Fibroblast of skin of left biceps (primary cell): ENCODE measurements around the gene ADAM19.
A peak's percentile ranks its signal among the peaks of the same experiment; 100 is the strongest.

Experiments
- DNase-seq, 2 experiments: peaks; one replicate each; pipeline ENCODE4 v3.0.0-alpha.2; 2013; ENCODE audit warnings: low read depth in 2 of 2

The ADAM19 gene

DNA sequence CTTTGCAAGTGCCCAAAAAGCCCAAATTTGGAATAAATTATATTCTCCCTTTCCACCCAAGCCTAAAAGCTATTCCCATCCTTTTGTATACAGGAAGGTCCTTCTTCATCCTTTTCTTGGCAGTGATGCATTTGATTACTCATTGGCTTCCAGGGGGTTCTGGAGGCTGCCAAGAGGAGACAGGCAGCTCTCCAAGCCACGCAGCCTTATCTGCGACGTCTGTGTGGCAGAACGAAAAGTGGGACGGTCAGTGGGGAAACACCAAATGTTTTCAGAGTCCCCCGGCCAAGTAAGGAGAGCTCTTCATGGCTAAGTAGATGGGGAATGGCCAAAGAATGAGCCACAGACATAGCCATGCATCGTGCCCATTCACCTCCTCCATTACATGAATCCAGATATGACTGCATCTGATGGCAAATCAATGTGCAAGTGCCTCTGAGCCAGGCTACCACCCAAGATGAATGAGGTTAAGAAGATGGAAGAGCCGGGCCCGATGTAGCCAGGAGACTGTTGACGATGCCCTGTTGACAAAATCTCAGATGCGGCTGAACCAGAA, 12.1 kb downstream of the ADAM19 start:
- peak; percentile 82 to 85 for DNase-seq

DNA sequence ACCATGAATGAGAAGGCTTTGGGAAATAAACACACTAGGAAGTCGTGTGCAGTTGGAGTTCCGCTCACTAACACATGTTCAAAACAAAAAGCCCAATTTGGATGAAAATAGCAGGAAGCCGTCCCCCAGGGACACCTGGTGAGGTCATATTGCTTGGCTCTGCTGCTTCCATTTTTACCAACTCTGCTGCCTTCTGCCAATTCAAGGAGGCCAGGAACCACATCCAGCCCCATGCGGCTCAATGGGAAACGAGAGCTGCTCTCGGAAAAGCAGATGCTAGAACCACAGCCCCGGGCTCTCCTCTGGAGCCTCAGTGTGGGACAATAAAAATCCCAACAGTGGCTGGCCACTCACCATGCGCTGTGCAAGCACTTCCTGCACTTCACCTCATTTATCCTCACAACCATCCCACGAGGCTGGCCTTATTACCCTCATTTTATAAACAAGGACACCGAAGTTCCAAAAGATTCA, 13.4 kb downstream of the ADAM19 start:
- no peak for DNase-seq

DNA sequence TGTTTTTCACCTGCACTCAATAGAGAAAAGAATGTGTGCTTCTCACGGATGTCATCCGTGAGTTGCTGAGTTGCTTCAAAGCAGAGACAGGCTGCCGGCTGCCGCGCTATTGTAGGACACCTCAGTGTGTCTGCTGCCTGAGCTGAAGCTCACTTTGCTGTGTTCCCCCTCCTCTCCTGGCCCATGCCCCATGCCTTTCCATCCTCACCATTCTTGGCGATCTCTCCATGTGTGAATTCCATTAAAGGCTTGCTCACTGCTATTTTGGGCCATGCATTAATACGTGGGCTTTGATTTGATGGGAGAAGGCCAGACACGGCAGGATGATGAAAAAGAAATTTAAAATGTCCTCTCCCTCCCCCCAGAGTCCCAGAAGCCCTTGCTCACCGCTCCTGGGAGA, 14.5 kb downstream of the ADAM19 start:
- DNase-seq, result no peak

DNA sequence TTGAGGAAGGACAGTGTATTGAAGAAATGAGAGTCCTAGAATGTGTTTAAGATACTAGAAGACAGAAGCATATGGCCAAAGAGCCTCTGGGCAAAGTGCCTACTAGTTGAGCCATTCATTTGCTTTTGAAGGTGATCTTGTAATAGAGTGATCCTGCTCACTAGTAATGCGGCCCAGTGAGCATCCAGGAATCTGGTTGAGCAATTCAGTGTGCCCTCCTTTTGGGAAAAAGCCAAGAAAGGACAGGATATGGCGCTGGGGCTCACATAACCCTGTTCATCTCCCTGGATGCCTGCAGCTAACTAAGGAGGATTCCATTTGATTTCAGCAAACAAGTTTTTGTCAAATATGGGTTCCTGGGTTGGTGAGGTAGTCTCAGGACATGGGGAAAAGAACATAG, 16.3 kb downstream of the ADAM19 start:
- peak in 1 of 2 experiments; percentile 44 for DNase-seq

DNA sequence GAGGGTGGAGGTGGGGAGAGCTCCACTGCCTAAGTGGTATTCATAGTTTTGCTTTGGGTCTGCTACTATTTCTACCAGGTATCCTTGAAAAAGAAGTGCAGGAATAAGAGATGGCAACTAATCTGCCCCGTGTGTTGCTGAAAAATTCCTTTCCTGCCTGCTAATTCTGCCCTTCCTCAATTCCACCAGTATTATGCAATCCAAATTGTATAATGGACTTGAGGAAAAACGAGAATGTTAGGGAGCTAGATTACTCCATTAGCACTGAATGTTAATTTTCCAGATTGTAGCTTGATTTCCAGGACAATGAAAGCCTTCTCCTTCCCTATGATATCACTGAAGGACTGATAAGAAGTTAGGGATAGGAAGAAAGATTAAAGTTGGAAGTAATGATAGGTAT, 16.9 kb downstream of the ADAM19 start:
- peak in 1 of 2 experiments; percentile 15 for DNase-seq

DNA sequence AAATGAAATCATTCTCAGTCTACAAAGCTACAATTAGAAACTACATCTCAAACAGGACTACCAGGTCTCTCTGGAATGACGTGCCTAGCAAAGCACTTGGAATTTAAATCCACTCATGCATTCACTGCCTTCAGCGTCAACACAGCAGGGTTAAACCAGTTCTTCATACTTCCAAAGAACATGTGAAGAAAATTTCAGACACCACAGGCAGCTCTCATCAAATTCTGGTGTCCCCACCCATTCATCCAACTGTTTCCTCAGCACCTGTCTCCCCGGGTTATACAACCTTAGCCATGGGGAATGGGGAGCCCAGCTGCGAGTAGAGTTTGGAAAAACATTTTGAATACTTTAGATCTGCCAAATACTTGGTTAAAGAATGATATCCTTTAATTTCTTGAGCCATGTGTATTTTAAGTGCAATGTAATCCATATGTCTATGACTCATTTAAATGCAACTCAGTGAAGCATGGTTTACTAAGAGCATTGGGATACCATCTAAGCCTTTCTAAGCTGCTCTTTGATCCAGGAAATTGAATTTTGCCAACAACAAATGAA, 17.5 kb downstream of the ADAM19 start:
- peak in 1 of 2 experiments; percentile 71 for DNase-seq

DNA sequence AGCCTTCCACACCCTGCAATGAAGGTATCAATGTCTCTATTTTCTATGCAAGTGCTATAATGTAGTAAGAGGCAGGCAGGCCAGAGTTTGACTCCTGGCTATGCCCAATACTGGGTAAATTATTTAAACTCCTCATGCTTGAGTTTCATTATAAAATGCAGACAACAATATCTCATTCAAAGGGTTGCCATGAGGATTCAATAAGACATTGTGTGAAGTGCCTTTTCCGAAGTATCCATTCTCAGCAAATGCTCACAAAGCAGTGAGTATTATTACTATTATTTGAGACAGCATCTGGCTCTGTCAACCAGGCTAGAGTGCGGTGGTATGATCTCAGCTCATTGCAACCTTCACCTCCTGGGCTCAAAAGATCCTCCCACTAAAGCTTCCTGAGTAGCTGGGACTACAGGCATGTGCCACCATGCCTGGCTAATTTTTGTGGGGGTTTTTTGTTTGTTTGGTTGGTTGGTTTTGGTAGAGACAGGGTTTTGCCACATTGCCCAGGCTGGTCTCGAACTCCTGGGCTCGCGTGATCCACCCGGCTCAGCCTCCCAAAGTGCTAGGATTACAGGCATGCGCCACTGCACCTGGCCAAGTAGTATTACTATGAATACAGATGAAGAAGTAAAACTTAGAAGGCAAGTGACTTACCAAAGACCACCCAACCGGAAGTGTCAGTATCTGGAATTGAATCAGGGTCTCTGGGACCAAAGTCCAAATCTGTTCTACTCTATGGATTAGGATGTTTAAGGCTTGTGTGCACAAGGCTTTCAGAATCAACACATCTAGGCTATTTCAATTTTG, 18.8 kb downstream of the ADAM19 start:
- no peak for DNase-seq

DNA sequence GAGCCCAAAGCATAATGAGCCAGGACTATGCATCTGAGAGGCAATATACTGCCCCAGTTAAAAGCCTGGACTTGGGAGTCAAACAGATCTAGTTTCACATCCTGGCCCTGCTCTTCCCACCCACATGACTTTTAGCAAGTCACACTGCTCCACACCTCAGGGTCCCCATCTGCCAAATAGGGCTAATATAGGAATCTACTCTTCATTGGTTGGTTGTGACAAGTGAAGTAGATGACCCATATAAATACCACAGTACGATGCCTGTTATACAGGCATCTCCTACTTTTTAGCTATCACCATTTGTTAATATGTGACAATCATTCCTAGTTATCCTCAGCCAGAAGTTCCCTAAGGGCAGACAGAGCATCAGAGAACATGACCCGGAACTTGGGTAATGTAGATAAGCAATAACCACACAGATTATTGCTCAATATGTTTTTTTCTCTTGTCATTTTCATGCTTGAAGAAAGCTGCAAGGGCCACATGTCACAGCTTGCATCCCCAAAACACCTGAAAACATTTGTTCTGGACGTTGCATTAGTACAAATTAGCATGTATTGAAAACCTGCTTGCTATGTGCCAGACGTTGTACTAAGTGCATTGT, 20.4 kb downstream of the ADAM19 start:
- DNase-seq, result no peak

DNA sequence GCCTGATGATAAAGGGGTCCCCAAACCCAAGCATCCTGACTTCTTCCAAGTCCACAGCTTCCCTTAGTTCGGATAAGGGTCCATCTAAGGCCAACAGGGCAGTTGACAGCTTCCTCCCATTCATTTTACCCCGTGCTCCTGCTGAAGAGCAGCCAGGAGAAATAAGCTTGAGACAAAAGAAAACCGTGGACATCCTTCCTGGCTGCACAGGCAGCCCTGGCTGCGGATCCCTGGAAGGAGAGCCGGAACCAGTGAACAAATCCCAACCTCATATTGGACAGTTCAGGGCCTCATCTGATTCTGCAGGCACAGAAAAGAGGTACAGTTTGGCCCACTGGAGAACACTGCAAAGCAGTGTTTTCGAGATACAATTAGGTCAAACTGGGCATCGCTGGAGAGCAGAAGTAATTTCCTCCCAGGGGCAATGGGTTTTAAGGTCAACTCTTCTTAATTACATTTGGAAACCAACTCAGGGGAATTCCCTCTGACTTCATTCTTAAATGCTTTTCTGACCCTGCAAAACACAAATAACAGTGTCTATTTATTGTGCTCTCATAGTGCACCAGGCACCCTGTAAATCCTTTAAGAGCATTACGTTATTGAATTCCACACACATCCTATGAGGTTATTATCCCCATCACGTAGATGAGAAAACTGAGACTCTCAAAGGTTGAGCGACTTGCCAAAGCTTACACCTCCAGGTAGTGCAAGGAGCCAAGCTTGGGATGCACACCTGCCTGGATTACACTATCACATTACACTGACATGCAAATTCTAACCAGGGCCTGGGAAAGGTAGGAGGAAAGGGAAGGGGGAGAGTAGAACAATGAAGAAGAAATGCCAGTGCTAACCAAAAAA, 21.2 kb downstream of the ADAM19 start:
- DNase-seq, result no peak

DNA sequence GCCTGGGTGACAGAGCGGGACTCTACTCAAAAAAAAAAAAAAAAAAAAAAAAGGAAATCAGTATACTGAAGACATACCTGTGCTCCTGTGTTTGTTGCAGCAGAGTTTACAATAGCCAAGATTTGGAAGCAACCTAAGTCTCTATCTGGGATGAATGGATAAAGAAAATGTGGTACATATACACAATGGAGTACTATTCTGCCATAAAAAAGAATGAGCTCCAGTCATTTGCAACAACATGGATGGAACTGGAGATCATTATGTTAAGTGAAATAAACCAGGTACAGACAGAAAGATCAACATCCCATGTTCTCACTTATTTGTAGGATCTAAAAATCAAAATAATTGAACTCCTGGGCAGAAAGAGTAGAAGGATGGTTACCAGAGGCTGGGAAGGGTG, 22.9 kb downstream of the ADAM19 start:
- no peak for DNase-seq

DNA sequence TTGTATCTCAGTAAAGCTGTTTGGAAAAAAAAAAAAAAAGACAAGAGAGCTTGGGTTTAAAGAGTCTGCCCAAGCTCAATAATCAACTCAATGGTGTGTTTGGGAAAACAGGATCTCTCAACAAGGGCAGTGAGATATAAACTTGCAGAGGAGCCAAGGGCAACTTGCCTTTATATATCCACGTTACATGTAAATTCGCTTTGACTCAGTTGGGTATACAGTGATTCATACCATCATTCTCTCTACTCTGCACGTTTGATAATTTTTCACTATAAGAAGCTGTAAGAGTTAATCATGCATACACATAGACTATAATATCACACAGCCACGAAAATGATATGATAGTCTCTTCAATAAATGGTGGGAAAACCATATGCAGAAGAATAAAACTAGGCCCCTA, 24.9 kb downstream of the ADAM19 start:
- no peak for DNase-seq

DNA sequence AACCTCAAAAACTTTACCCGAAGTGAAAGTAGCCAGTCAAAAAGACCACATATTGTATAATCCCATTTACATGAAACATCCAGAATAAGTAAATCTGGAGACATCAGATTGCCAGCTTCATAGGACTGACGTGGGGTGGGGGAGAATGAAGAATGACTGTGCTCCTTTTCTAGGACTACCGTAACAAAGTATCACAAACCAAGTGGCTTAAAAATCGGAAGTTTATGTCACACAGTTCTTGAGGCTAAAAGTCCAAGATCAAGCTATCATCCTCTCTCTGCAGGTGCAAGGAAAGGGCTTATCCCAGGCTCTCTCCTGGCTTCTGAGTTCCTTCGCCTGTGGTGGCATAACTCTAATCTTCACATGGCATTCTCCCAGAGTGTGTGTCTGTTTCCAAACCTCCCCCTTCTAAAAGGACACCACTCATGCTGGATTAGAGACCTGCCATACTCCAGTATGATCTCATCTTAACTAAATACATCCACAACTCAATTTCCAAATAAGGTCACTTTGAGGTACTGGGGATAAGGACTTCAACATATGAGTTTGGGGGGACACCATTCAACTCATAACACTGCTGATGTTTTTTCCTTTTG, 25.5 kb downstream of the ADAM19 start:
- DNase-seq, result no peak

DNA sequence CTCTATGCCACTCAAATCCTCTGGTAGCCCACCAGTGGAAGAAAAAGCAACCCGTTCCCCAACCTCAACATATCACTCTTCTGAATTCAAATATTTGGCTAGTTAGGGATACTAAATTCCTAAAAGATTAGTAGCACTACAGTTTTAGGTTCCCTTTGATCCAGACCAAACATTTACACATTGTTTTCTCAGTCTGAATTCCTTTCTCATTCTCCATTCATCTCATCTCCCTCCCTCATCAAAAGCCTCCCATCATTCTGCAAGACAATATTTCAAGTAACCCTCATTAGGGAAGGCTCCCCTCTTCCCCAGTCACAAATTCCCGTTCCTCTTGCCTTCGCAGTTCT, 26.3 kb downstream of the ADAM19 start:
- DNase-seq, result no peak

DNA sequence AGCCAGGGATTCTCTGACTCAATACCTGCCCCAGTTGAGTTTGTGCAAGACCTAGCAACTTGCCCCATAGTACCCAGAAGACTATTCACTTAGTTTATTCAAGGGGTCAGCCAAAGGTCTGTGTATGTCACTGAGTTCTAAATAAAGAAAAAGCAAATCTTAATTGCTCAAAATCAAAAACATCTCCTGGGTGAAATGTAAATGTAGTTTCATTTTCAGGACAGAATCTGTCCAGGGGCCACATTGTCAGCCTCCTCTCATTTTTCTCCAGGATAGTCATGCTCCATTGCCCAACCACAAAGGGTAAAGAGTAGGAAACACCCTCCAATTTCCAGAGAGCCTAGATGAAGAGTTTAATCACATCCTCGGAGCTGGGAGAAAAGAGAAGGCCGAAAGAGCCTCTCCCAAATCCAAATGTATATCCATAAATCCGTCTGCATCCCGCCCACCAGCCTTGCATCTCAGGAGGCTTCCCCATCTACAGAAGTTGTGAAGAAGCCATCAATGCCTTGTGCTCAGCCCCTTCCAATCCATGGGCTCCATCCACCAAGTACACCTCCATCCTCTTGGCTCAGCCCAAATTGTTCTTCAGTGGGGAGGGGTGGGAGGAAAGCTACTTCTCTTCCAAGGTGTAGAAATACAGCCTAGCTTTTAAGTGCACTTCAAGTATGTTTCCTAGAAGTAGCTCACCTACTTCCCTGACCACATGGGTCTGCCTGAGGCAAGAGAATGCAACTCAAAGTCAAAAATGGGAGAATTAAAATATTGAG, 26.9 kb downstream of the ADAM19 start:
- DNase-seq, result peak; percentile 59 to 67

DNA sequence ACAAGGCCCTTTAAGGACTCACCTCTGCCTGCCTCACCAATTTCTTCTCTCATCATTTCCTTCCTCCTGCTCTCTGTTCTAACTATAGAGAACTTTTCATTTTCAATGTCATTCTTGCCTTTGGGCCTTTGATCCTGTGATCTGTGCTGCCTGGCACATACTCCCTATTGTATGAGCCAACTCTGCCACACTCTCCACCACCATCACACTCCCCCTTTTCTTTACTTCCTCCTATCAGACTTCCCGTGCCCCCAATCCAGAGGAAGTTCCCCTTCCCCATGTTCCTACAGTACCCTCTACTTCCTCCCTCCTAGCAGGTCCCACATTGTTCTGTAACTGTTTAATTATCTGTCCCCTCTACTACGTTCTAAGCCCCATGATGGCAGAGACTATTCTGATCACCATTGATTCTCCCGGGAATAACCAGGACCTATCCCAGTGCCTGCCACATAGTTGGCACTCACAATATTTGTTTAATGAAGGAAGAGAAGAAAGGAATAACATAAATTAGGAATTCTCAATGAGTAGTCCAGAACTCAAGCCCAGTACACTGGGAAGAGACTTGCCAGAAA, 27.5 kb downstream of the ADAM19 start:
- no peak for DNase-seq

DNA sequence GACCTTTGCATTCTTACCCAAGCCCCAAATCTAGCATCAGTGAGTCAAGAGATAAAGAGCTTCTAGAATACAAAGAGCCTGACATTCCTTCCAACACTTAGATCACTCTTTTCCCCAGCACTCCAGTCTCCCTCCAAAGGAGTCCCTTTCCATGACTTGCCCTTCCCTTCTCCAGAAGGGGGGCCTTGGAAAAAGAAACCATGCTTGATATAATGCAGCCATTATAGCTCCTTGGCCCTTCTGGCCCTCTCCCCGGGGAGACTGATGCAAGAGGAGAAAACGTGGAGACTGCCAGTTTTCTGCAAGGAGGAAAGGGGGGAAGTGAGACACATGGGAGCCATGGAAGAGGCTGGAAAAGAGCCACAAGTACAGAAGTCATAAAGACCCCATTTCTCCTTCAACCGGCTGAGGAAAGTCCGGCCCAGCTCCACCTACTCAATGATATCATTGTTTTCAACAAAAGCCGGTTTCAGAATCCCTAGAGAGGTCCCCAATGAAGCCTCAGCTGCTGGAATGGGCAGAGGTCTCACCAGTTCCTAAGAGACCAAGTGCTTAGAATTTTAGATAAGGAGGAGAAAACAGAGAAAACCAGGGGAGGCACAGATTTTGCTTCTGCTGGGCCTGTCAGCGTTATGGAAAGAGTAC, 29.0 kb downstream of the ADAM19 start:
- DNase-seq, result no peak

DNA sequence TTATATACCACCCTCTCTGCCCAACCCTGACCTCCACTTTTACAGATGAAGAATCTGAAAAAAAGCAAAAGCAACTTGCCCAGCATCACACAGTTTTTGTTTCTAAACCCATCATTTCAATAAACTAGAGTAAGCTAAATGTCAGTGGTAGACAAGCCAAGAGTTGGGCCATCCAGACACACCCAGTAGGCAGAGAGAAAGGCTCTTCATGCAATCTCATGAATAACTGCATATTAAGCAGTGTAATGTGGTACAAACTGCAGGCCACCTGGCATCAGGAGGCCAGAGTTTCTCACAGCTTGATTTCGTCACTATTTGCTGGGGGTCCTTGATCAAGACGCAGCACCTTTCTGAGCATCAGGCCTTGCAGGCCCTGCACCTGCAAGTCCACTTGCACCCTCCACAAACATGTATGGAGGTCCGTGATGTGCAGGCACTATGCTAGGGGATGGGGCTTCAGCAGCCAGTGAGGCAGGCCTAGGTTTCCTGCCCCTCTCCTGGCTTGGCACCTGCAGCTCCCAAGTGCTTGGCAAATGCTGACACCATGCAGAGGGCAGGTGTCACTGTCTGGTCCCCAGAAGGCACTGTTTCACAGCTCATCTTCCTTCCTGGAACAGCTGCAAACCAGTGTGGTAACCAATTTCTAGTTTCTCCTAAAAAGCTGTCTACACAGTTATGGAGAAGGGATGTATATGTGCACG, 29.8 kb downstream of the ADAM19 start:
- no peak for DNase-seq

DNA sequence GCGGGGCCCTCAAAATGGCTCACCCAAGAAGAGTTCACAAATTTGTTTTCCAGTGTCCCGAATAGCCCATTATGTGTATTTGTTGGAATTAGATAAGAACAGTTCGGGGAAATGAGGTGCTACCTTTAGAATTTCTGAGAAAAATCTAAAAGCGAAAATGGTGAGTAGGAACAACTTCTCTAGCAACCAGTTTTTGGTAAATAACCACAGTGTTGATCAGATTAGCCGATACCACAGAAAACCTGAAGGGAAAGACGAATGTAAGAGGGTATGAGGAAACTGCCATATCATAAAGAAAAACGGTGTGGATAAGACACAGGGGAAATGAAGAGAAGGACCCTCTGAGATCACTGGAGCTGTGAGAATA, 31.0 kb downstream of the ADAM19 start:
- DNase-seq, result no peak
